ENCODE data around the gene SLC25A24.
"Not testable (repeated sequence)": the region's sequence is repeated elsewhere in the genome, so short reads cannot be mapped to it uniquely, and the experiment has no call there.

SLC25A24 gene

GRCh38 chr1:108199781-108200686 lies at the start of gene SLC25A24:
TSS of gene SLC25A24 (minus strand) at chr1:108200343. CDS start at chr1:108200138, 205 bp downstream.
- H3K4me3 ChIP-seq (ENCODE audit: low read length), result peak within 1 kb of the TSS; percentile 98
- H3K4me1 ChIP-seq (ENCODE audit: control insufficient read depth, low read length), result peaks cover 18% of the 10 kb centered on the region
- H3K36me3 ChIP-seq (ENCODE audit: control insufficient read depth, low read length), result peaks cover 3% of the 10 kb centered on the region; the same call in 1 of the 2 replicates
- no peaks in the 10 kb centered on the region for H4K20me1 ChIP-seq (ENCODE audit: control insufficient read depth, insufficient read depth, low read depth, low read length)
- TF ChIP-seq EZH2phosphoT487 (IDR thresholded peaks at IDR 0.05; ENCODE audit: borderline replicate concordance, low read length) (no peak), CTCF (IDR thresholded peaks at IDR 0.05; ENCODE audit: low read depth, low read length, poor library complexity, severe bottlenecking) (no peak)
- peak within 1 kb of the TSS; percentile 73 for H3K4me2 ChIP-seq (ENCODE audit: low read length)
- H3K27me3 ChIP-seq (ENCODE audit: control insufficient read depth, low read length), result no peaks in the 10 kb centered on the region
- H3K9me3 ChIP-seq (ENCODE audit: control insufficient read depth, insufficient read depth, low read length), result no peaks in the 10 kb centered on the region
- peaks cover 15% of the 10 kb centered on the region for H3K79me2 ChIP-seq (ENCODE audit: control insufficient read depth, low read length)
- H3K9me2 ChIP-seq (replicated peaks; ENCODE audit: control insufficient read depth, low read length), result no peaks in the 10 kb centered on the region
- H3F3A ChIP-seq (ENCODE audit: control insufficient read depth, insufficient read depth), result peaks cover 11% of the 10 kb centered on the region
- H3K27ac ChIP-seq (ENCODE audit: low read depth, low read length), result peak within 1 kb of the TSS; percentile 25; the same call in 1 of the 2 replicates

GRCh38 chr1:108243976-108244375 lies 43.8 kb upstream of the SLC25A24 start, which contains the start of gene NBPF4:
TSS of gene NBPF4 (minus strand) at chr1:108244076. CDS start at chr1:108243761, 315 bp downstream.
- H3K4me3 ChIP-seq (ENCODE audit: low read length); H3K9me2 ChIP-seq (replicated peaks; ENCODE audit: control insufficient read depth, low read length); H3K9me3 ChIP-seq (ENCODE audit: control insufficient read depth, insufficient read depth, low read length); H3K4me1 ChIP-seq (ENCODE audit: control insufficient read depth, low read length); H3K36me3 ChIP-seq (ENCODE audit: control insufficient read depth, low read length); H3K27me3 ChIP-seq (ENCODE audit: control insufficient read depth, low read length); H3K27ac ChIP-seq (ENCODE audit: low read depth, low read length); H4K20me1 ChIP-seq (ENCODE audit: control insufficient read depth, insufficient read depth, low read depth, low read length); H3K79me2 ChIP-seq (ENCODE audit: control insufficient read depth, low read length); H3K4me2 ChIP-seq (ENCODE audit: low read length); H3F3A ChIP-seq (ENCODE audit: control insufficient read depth, insufficient read depth): not testable (repeated sequence)

GRCh38 chr1:108239426-108239825 lies 39.3 kb upstream of the SLC25A24 start:
- not testable (repeated sequence) for H3K27ac ChIP-seq (ENCODE audit: low read depth, low read length); H3F3A ChIP-seq (ENCODE audit: control insufficient read depth, insufficient read depth); H3K4me3 ChIP-seq (ENCODE audit: low read length); H3K4me2 ChIP-seq (ENCODE audit: low read length); H3K4me1 ChIP-seq (ENCODE audit: control insufficient read depth, low read length); H3K9me2 ChIP-seq (replicated peaks; ENCODE audit: control insufficient read depth, low read length); H3K9me3 ChIP-seq (ENCODE audit: control insufficient read depth, insufficient read depth, low read length); H3K27me3 ChIP-seq (ENCODE audit: control insufficient read depth, low read length); H3K79me2 ChIP-seq (ENCODE audit: control insufficient read depth, low read length); H4K20me1 ChIP-seq (ENCODE audit: control insufficient read depth, insufficient read depth, low read depth, low read length); H3K36me3 ChIP-seq (ENCODE audit: control insufficient read depth, low read length)

- H3K4me3 ChIP-seq (ENCODE audit: low read length), result not testable (repeated sequence)
Observed at GRCh38 chr1:108235308-108235707, 35.2 kb upstream of the SLC25A24 start.

GRCh38 chr1:108232183-108232582 lies 32.0 kb upstream of the SLC25A24 start:
- H3K4me1 ChIP-seq (ENCODE audit: control insufficient read depth, low read length); H3K9me2 ChIP-seq (replicated peaks; ENCODE audit: control insufficient read depth, low read length); H4K20me1 ChIP-seq (ENCODE audit: control insufficient read depth, insufficient read depth, low read depth, low read length); H3K27ac ChIP-seq (ENCODE audit: low read depth, low read length); H3F3A ChIP-seq (ENCODE audit: control insufficient read depth, insufficient read depth); H3K36me3 ChIP-seq (ENCODE audit: control insufficient read depth, low read length); H3K79me2 ChIP-seq (ENCODE audit: control insufficient read depth, low read length); H3K9me3 ChIP-seq (ENCODE audit: control insufficient read depth, insufficient read depth, low read length); H3K4me2 ChIP-seq (ENCODE audit: low read length); H3K4me3 ChIP-seq (ENCODE audit: low read length); H3K27me3 ChIP-seq (ENCODE audit: control insufficient read depth, low read length): not testable (repeated sequence)

More at GRCh38 chr1:108235308-108235707, 35.2 kb upstream of the SLC25A24 start:
- H3K9me3 ChIP-seq (ENCODE audit: control insufficient read depth, insufficient read depth, low read length); H3K36me3 ChIP-seq (ENCODE audit: control insufficient read depth, low read length); H3K79me2 ChIP-seq (ENCODE audit: control insufficient read depth, low read length); H3K9me2 ChIP-seq (replicated peaks; ENCODE audit: control insufficient read depth, low read length); H3K4me1 ChIP-seq (ENCODE audit: control insufficient read depth, low read length); H4K20me1 ChIP-seq (ENCODE audit: control insufficient read depth, insufficient read depth, low read depth, low read length); H3K27me3 ChIP-seq (ENCODE audit: control insufficient read depth, low read length); H3F3A ChIP-seq (ENCODE audit: control insufficient read depth, insufficient read depth); H3K4me2 ChIP-seq (ENCODE audit: low read length); H3K27ac ChIP-seq (ENCODE audit: low read depth, low read length): not testable (repeated sequence)

GRCh38 chr1:108229976-108230375 lies 29.8 kb upstream of the SLC25A24 start:
- not testable (repeated sequence) for H3K4me1 ChIP-seq (ENCODE audit: control insufficient read depth, low read length); H3K79me2 ChIP-seq (ENCODE audit: control insufficient read depth, low read length); H4K20me1 ChIP-seq (ENCODE audit: control insufficient read depth, insufficient read depth, low read depth, low read length); H3F3A ChIP-seq (ENCODE audit: control insufficient read depth, insufficient read depth); H3K9me2 ChIP-seq (replicated peaks; ENCODE audit: control insufficient read depth, low read length); H3K4me3 ChIP-seq (ENCODE audit: low read length); H3K4me2 ChIP-seq (ENCODE audit: low read length); H3K27ac ChIP-seq (ENCODE audit: low read depth, low read length); H3K36me3 ChIP-seq (ENCODE audit: control insufficient read depth, low read length); H3K27me3 ChIP-seq (ENCODE audit: control insufficient read depth, low read length); H3K9me3 ChIP-seq (ENCODE audit: control insufficient read depth, insufficient read depth, low read length)

- not testable (repeated sequence) for H3K79me2 ChIP-seq (ENCODE audit: control insufficient read depth, low read length); H3F3A ChIP-seq (ENCODE audit: control insufficient read depth, insufficient read depth); H3K9me3 ChIP-seq (ENCODE audit: control insufficient read depth, insufficient read depth, low read length); H3K4me3 ChIP-seq (ENCODE audit: low read length); H3K4me1 ChIP-seq (ENCODE audit: control insufficient read depth, low read length); H4K20me1 ChIP-seq (ENCODE audit: control insufficient read depth, insufficient read depth, low read depth, low read length); H3K27ac ChIP-seq (ENCODE audit: low read depth, low read length); H3K4me2 ChIP-seq (ENCODE audit: low read length); H3K9me2 ChIP-seq (replicated peaks; ENCODE audit: control insufficient read depth, low read length); H3K27me3 ChIP-seq (ENCODE audit: control insufficient read depth, low read length); H3K36me3 ChIP-seq (ENCODE audit: control insufficient read depth, low read length)
Observed at GRCh38 chr1:108227772-108228171, 27.6 kb upstream of the SLC25A24 start.

Data from DOHH2 (cell line).